GM18520 (cell line): ENCODE results near the gene PICK1.

Source experiments
- ATAC-seq: cut with Tn5 transposase; IDR thresholded peaks from one replicate; pipeline ENCODE4 v1.9.1; 2021; ENCODE audit not compliant: unreplicated experiment

The PICK1 gene

GRCh38 chr22:38086001-38086845 lies 29.0 kb downstream of the PICK1 start:
- no peak for ATAC-seq

GRCh38 chr22:38086942-38087341 lies 29.7 kb downstream of the PICK1 start:
- no peak for ATAC-seq

- no peak for ATAC-seq
Observed at GRCh38 chr22:38087855-38088254, 30.7 kb downstream of the PICK1 start.

GRCh38 chr22:38088629-38089473 lies 31.6 kb downstream of the PICK1 start:
- no peak for ATAC-seq

GRCh38 chr22:38089474-38089851 lies 32.3 kb downstream of the PICK1 start:
- ATAC-seq, result no peak

GRCh38 chr22:38097058-38097457 lies 39.9 kb downstream of the PICK1 start:
- no peak for ATAC-seq

- ATAC-seq, result no peak
Observed at GRCh38 chr22:38097557-38098409, 40.6 kb downstream of the PICK1 start.

- ATAC-seq, result no peak
Observed at GRCh38 chr22:38098410-38099249, 41.4 kb downstream of the PICK1 start.

- ATAC-seq, result no peak
Observed at GRCh38 chr22:38103641-38104040, 46.4 kb downstream of the PICK1 start.

- ATAC-seq, result no peak
Observed at GRCh38 chr22:38104084-38104483, 46.9 kb downstream of the PICK1 start.

GRCh38 chr22:38106814-38107578 lies 49.8 kb downstream of the PICK1 start:
- ATAC-seq, result no peak

GRCh38 chr22:38107692-38108515 lies 50.7 kb downstream of the PICK1 start:
- ATAC-seq, result no peak

GRCh38 chr22:38108561-38109319 lies 51.5 kb downstream of the PICK1 start:
- ATAC-seq, result no peak

GRCh38 chr22:38109371-38110001 lies 52.3 kb downstream of the PICK1 start:
- no peak for ATAC-seq

GRCh38 chr22:38110008-38110862 lies 53.0 kb downstream of the PICK1 start, which contains the start of gene BAIAP2L2:
Gene BAIAP2L2 (minus strand): TSS chr22:38110684. CDS start chr22:38110525, 159 bp downstream.
- ATAC-seq, result no peak
